GM12874 (cell line): ENCODE data around the gene LRRC1.

Experiments
- TF ChIP-seq, protein P1 (sequence below): IDR thresholded peaks from 2 replicates; pipeline ENCODE4 v1.5.1; 2011; ENCODE audit warnings: low read depth, mild to moderate bottlenecking, control low read depth, low read length, moderate library complexity; ENCODE audit not compliant: insufficient read depth

The LRRC1 gene

DNA sequence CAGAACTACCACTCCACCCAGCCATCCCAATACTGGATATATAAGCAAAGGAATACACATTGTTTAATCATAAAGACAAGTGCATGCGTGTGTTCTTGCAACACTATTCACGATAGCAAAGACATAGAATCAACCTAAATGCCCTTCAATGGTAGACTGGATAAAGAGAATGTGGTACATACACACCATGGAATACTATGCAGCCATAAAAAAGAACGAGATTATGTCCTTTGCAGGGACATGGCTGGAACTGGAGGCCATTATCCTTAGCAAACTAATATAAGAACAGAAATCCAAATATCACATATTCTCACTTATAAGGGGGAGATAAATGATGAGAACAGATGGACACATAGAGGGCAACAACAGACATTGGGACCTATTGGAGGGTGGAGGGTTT, 156.6 kb downstream of the LRRC1 start:
- TF ChIP-seq, protein P1, sequence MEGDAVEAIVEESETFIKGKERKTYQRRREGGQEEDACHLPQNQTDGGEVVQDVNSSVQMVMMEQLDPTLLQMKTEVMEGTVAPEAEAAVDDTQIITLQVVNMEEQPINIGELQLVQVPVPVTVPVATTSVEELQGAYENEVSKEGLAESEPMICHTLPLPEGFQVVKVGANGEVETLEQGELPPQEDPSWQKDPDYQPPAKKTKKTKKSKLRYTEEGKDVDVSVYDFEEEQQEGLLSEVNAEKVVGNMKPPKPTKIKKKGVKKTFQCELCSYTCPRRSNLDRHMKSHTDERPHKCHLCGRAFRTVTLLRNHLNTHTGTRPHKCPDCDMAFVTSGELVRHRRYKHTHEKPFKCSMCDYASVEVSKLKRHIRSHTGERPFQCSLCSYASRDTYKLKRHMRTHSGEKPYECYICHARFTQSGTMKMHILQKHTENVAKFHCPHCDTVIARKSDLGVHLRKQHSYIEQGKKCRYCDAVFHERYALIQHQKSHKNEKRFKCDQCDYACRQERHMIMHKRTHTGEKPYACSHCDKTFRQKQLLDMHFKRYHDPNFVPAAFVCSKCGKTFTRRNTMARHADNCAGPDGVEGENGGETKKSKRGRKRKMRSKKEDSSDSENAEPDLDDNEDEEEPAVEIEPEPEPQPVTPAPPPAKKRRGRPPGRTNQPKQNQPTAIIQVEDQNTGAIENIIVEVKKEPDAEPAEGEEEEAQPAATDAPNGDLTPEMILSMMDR = no peak

DNA sequence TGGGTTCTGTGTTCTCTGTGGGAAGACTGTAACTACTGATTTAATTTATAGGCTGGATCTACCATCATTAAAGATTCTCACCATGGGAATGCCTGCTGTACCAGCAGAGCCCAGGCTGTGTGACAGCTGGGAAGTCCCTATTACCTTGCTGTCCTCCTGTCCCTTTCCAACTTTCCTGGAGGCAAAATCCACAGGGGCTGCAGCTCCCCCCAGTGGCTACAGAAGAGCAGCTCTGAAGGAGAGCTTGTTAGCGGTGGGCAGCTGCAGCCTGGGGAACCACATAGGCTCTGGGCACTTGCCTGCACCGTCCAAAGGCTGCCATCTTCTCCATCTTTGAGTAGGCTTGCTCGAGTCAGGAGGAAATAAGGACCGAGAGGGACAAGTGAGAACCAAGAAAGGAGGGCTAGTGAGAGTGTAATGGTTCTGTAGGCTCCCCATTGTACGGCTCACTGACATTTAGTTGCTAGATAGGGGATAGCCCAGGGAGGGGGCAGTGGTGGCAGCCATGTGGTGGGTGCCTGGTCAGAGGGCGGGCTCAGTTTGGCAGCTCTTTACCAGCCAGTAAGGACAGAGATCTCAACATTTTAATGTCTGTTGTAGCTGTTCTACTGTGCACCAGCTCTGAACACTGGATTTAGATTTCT, 161.4 kb downstream of the LRRC1 start:
- TF ChIP-seq, protein P1 = peak; percentile 72

DNA sequence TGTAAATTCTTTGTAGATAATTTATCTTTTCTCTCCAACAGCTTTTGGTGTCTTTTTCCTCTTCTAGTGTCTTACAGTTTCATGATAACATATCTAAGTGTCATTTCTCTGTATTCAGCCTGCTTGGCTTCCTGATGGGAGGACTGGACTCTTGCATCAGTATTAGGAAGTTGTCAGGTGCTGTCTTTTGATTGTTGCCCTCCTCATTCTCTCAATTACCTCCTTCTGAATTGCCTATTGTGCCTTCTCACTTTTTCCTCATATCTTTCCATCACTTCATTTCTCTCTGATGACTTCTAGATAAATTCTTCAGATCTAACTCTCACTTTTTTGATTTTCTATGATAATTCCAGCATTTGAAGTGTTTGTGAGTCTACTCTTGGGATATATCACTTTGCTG, 162.0 kb downstream of the LRRC1 start:
- TF ChIP-seq, protein P1 = no peak

DNA sequence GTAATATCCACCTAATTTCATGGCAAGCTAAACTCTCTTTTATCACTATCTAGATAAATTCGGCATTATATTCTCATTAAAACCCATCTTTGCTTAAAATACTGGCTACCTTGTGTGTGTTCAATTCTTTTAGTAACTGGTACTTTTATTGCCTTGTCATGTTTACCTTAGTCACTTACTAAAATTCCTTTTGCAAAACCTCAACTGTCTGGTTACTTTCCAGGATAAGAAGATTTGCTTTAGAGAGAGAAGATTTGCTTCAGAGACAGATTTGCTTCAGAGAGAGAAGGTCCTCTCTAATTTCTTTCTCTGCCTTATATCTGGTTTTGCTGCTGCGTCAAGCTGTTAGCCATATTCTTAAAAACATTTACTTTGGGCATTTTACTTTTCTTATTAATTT, 164.9 kb downstream of the LRRC1 start:
- TF ChIP-seq, protein P1 = no peak

DNA sequence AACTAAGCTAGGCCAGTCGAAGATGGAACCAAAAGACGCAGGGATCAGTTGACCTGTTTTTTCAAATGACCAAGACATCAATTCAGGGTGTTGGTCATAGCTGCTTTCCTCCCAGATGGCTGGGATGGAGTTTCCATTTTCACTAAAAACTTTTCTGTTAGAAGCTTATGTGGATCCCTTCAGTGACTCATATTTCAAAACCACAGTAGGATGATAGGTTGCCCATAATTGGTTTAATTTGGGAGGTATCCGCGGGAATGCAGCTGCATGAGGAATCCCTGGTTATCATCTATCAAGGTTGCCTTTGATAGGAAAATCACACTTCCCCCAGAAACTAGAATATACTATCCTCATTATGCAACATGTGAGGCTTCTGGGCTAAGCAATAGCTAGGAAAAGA, 165.5 kb downstream of the LRRC1 start:
- TF ChIP-seq, protein P1 = no peak

DNA sequence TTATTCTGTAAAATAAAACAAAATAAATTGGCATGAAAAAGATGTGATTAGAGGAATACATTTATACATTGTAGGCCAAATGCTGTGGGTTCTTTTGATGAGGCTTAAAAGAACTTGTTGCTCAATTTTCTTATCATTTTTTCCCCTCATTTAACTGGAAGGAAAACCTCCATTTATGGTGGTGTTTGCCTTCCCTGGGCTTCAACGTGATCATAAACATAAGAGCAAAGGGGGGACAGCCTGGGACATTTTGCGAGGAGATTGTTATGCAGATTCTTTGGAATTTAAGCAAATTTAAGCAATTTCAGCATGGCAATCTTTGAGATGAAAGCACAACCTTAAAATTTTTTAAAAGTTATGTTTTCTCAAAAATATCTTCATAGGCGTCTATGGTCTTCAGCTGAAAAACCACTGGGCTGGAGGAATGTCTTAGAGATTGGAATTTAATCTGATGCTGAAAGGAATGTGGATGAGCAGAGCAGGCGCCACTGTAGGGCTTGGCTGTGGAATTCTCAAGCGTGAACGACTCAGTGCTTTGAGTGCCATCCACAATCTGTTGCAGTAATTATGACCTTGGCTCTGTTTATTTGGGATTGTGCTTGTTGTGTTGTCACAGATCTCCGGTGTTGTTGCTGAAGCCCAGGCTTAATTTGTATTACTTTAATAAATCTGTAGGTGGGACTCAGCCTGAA, 167.0 kb downstream of the LRRC1 start:
- TF ChIP-seq, protein P1 = no peak

DNA sequence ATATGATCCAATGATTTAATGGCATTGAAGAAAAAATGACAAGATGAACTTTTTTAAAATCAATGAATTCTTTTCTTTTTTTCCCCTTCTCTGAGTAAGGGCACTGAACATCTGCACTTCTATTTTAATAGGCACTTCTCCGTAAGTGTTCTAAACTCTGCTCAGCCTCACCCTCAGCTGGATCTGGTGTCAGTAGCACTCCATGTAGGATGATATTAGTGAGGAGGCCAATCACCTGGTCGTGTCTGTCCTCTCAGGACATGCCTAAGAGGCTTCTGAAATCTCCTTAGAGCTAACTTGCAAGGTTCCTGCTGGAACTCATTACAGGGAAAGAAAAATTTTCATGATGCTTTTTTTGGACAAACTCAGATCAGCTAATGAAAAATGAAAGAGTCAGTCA, 167.8 kb downstream of the LRRC1 start:
- TF ChIP-seq, protein P1 = no peak
